AG09319 (cell line): Measurements from ENCODE around the gene XPO4.
"Not testable (repeated sequence)": the region's sequence is repeated elsewhere in the genome, so short reads cannot be mapped to it uniquely, and the experiment has no call there.

ENCODE experiments used
- DNase-seq: peaks from one replicate; pipeline ENCODE4 v3.0.0-alpha.2; 2010; ENCODE audit warnings: low read depth; ENCODE audit errors: extremely low read depth
- CTCF ChIP-seq: IDR thresholded peaks from 2 replicates; pipeline ENCODE4 v1.5.1; 2011; ENCODE audit warnings: low read depth, mild to moderate bottlenecking, inconsistent platforms, low read length, moderate library complexity

Gene XPO4

GRCh38 chr13:20877902-20878301 is 24.6 kb downstream of the XPO4 start:
- no peak for DNase-seq
- TF ChIP-seq CTCF = no peak

DNA sequence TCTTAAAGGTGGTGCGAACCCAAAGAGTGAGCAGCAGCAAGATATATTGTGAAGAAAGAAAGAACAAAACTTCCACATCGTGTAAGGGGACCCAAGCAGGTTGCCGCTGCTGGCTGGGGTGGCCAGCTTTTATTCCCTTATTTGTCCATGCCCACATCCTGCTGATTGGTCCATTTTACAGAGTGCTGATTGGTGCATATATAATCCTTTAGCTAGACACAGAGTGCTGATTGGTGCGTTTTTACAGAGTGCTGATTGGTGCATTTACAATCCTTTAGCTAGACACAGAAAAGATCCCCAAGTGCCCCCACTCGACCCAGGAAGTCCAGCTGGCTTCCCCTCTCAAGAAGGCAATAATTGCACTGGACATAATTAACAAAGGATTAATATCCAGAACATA is 25.7 kb downstream of the XPO4 start:
- DNase-seq = not testable (repeated sequence)

DNA sequence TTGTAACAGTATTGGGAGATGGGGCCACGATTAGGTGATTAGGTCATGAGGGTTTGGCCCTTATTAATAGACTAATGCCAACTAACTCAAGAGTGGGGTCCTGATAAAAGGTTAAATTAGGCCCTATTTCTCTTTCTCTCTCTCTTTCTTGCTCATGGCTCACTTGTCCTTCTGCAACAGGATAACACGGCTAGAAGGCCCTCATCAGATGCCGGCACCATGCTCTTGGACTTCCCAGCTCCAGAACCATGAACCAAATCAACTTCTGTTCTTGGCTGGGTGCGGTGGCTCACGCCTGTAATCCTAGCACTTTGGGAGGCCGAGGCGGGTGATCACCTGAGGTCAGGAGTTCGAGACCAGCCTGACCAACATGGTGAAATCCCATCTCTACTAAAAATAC is 28.1 kb downstream of the XPO4 start:
- not testable (repeated sequence) for DNase-seq

DNA sequence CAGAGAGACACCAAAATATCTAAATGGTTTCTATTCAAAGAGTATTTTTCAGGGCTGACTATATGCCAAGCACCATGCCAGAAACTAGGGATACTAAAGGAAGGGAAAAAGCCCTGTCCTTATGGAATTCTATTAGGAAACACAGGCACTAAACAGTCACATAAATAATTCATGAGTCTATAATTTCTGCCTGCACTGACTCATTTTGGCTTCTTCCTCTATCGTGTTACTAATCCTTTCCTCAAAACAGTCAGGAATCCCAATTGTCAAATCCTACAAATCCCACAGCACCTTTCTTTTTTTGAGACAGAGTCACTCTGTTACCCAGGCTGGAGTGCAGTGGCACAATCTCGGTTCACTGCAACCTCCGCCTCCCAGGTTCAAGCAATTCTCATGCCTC is 29.2 kb downstream of the XPO4 start:
- no peak for DNase-seq
- TF ChIP-seq CTCF = no peak

GRCh38 chr13:20870829-20871228 is 31.7 kb downstream of the XPO4 start:
- no peak for TF ChIP-seq CTCF

GRCh38 chr13:20869540-20869939 is 33.0 kb downstream of the XPO4 start:
- no peak for DNase-seq
- TF ChIP-seq CTCF = no peak; the same call in 1 of the 2 replicates

More at GRCh38 chr13:20870829-20871228, 31.7 kb downstream of the XPO4 start:
- no peak for DNase-seq

GRCh38 chr13:20867408-20867807 is 35.1 kb downstream of the XPO4 start:
- no peak for TF ChIP-seq CTCF
- DNase-seq = no peak

GRCh38 chr13:20861666-20862065 is 40.9 kb downstream of the XPO4 start:
- DNase-seq = not testable (repeated sequence)

DNA sequence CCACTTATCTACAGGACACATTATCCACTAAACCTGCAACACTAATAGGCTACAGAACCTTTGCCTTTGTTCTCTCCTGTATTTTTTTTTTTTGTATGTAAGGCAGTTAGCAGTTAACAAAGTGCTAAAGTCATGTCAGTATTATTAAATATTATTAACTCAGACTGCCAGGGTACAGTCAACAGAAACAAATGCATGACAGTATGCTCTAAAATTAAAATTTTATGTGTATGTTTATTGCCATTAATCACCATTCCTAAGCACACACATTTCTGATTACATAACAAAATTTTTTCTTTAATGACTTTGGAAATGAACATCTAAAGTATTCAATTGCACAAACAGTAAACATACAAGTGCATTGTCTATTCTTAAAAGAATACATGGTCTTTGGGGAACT is 41.7 kb downstream of the XPO4 start:
- no peak for DNase-seq
- no peak for TF ChIP-seq CTCF
